Caco-2 (cell line): ENCODE data around the gene C21orf58. TPM values are rescaled to one million over a fixed set of nuclear protein-coding genes. Genes with fewer than 3 reads are reported as not detected.

ENCODE experiments used
- BruUV-seq: library from RNA; stranded (reverse); fragments of 400-500 nt; replicated peaks from 2 replicates; lab custom pipeline; 2021; lab: Mats Ljungman, UMichigan
- CTCF ChIA-PET: fragments of 300-600 bp; sonication (Branson Sonifier 250); formaldehyde crosslinking; loops from one replicate; lab custom pipeline; 2022; ENCODE audit warnings: antibody characterized with exemption; lab: Charles Lee
- POLR2A ChIA-PET: fragments of 300-600 bp; sonication (Branson Sonifier 250); formaldehyde crosslinking; loops from one replicate; lab custom pipeline; 2022; ENCODE audit warnings: antibody characterized with exemption; lab: Charles Lee
- DNase-seq, 2 experiments: peaks; one replicate each; pipeline versions ENCODE4 v3.0.0 to v3.0.0-alpha.2; 2020 to 2022
- H3K27me3 ChIP-seq: replicated peaks from 2 replicates; pipeline ENCODE4 v1.6.0; 2011; ENCODE audit warnings: low read length; ENCODE audit not compliant: control insufficient read depth, insufficient read depth
- H3K36me3 ChIP-seq: 2 replicates; pipeline ENCODE4 v1.5.1; 2011; ENCODE audit warnings: low read length; ENCODE audit not compliant: control insufficient read depth, insufficient read depth
- H3K4me1 ChIP-seq: fragments of 250-450 bp; sonication (Bioruptor Pico); 2 replicates; pipeline ENCODE4 v1.5.1; 2020; ENCODE audit warnings: mild to moderate bottlenecking
- H3K4me3 ChIP-seq: 2 replicates; pipeline ENCODE4 v1.5.1; 2011; ENCODE audit warnings: low read depth, mild to moderate bottlenecking, control low read depth, low read length
- H3K9me3 ChIP-seq: fragments of 250-450 bp; sonication (Bioruptor Pico); 2 replicates; pipeline ENCODE4 v1.5.1; 2020; ENCODE audit warnings: mild to moderate bottlenecking, moderate library complexity
- H3K27ac Mint-ChIP-seq: one replicate; pipeline ENCODE4 v1.8.0; 2022; ENCODE audit warnings: mixed read lengths; ENCODE audit not compliant: unreplicated experiment
- H3K27me3 Mint-ChIP-seq: one replicate; pipeline ENCODE4 v1.8.0; 2022; ENCODE audit warnings: mixed read lengths; ENCODE audit not compliant: insufficient read depth, unreplicated experiment
- H3K36me3 Mint-ChIP-seq: one replicate; pipeline ENCODE4 v1.8.0; 2022; ENCODE audit warnings: mild to moderate bottlenecking, mixed read lengths; ENCODE audit not compliant: insufficient read depth, unreplicated experiment
- H3K4me1 Mint-ChIP-seq: one replicate; pipeline ENCODE4 v1.8.0; 2022; ENCODE audit warnings: low read depth, mixed read lengths; ENCODE audit not compliant: unreplicated experiment
- H3K4me3 Mint-ChIP-seq: one replicate; pipeline ENCODE4 v1.8.0; 2022; ENCODE audit warnings: mild to moderate bottlenecking, moderate library complexity, mixed read lengths; ENCODE audit not compliant: unreplicated experiment
- H3K9me3 Mint-ChIP-seq: one replicate; pipeline ENCODE4 v1.8.0; 2022; ENCODE audit warnings: mixed read lengths; ENCODE audit not compliant: unreplicated experiment
- intact Hi-C: fragments of 100-400 bp; cut with micrococcal nuclease; formaldehyde crosslinking; loops from one replicate; pipeline ENCODE4 v1.10.0; 2022; ENCODE audit not compliant: unreplicated experiment
- total RNA-seq: library from RNA; stranded (reverse); gene quantifications from 2 replicates; pipeline ENCODE4 v1.2.3, GENCODE V29; 2022
- TF ChIP-seq, protein P1 (sequence below), 2 experiments: fragments of 200-600 bp in 1 of 2; IDR thresholded peaks; 1 replicate in 1 of 2; 2 replicates in 1 of 2; pipeline versions ENCODE4 v1.5.1 to v1.8.0; 2011 to 2022; ENCODE audit warnings: antibody characterized with exemption in 1 of 2, control low read depth in 1 of 2, inconsistent platforms in 1 of 2, low read depth in 1 of 2, low read length in 1 of 2, mild to moderate bottlenecking in 1 of 2, moderate library complexity in 1 of 2; ENCODE audit not compliant: insufficient read depth in 1 of 2, severe bottlenecking in 1 of 2, unreplicated experiment in 1 of 2

C21orf58 gene
- total RNA-seq, 1 experiment from 2014 or later, result 17.7 TPM

DNA sequence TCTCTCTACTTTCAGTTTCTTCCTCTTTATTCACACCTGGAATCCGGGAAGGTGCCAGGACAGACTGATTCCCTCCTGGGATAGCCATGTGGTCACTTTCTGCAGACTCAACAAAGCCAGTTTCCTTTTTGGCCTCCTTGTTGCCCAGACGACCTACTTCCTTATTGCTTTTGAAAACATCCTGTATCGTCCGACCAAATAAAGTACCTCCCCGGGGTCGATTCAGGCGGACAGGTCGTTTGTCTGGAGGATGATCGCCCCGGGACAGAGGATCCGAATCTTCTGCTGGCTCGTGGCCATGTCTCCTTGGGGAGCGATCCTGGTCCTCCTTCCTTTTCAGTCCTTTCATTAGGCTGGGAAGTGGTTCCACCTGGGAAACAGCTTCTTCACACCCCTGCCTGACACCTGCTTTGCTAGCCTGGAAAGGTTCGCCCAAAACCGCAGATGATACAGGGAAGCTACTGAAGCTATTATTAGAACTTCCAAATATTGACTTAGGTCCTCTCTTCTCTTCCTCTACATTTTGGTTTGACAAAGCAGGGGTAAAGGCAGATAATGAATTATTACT, 39.5 kb downstream of the C21orf58 start:
- no peak overlapping the region for H3K27ac Mint-ChIP-seq
- H3K36me3 Mint-ChIP-seq, result peaks cover 46% of the 10 kb centered on the region
- H3K27me3 ChIP-seq, result no peaks in the 10 kb centered on the region
- POLR2A ChIA-PET, result interaction anchor here (0.8 kb wide), 1 partner anchor 35 kb away, joined by 4 read pairs; no protein-coding TSS in a partner anchor
- BruUV-seq, result no TSS peak
- intact Hi-C loops, result no loop called here
- no peak for DNase-seq
- no peak overlapping the region for H3K4me3 ChIP-seq
- H3K4me1 ChIP-seq, result peaks cover 12% of the 10 kb centered on the region
- no peaks in the 10 kb centered on the region for H3K27me3 Mint-ChIP-seq
- no peaks in the 10 kb centered on the region for H3K36me3 ChIP-seq
- H3K9me3 Mint-ChIP-seq, result no peaks in the 10 kb centered on the region
- TF ChIP-seq, protein P1, sequence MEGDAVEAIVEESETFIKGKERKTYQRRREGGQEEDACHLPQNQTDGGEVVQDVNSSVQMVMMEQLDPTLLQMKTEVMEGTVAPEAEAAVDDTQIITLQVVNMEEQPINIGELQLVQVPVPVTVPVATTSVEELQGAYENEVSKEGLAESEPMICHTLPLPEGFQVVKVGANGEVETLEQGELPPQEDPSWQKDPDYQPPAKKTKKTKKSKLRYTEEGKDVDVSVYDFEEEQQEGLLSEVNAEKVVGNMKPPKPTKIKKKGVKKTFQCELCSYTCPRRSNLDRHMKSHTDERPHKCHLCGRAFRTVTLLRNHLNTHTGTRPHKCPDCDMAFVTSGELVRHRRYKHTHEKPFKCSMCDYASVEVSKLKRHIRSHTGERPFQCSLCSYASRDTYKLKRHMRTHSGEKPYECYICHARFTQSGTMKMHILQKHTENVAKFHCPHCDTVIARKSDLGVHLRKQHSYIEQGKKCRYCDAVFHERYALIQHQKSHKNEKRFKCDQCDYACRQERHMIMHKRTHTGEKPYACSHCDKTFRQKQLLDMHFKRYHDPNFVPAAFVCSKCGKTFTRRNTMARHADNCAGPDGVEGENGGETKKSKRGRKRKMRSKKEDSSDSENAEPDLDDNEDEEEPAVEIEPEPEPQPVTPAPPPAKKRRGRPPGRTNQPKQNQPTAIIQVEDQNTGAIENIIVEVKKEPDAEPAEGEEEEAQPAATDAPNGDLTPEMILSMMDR (IDR thresholded peaks at IDR 0.05; ENCODE audit: insufficient read depth in 1 of 2, low read depth in 1 of 2, low read length in 1 of 2, severe bottlenecking in 1 of 2, unreplicated experiment in 1 of 2), result no peak
- peaks cover 7% of the 10 kb centered on the region for H3K4me1 Mint-ChIP-seq
- H3K4me3 Mint-ChIP-seq, result peak overlapping the region; percentile 88
- no peaks in the 10 kb centered on the region for H3K9me3 ChIP-seq
- CTCF ChIA-PET, result interaction anchor here (2.2 kb wide), 1 partner anchor 41 kb away, joined by 8 read pairs; no protein-coding TSS in a partner anchor

DNA sequence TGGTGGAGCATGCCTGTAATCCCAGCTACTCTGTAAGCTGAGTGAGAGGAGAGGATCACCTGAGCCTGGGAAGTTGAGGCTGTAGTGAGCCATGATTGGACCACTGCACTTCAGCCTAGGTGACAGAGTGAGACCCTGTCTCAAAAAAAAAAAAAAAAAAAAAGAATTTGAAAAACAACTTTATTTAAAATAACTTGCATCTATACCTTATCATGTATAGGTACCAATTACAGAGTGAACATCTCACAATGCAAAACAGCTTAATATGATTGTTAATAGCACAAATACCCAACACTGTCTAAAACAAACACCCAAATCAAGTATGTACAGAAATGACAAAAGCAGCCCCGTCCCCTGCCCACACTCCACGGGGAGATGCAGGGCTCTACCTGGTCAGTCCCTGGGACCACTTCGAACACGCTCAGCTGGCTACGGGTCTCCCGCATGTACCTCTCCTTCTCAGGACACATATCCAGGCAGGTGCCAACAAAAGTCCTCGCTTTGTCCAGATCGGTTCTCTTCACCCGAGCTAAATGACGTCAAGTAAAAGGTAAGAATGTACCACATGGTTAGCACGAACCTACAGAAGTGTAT, 48.8 kb downstream of the C21orf58 start:
- TF ChIP-seq, protein P1 (IDR thresholded peaks at IDR 0.05; ENCODE audit: insufficient read depth in 1 of 2, low read depth in 1 of 2, low read length in 1 of 2, severe bottlenecking in 1 of 2, unreplicated experiment in 1 of 2), result no peak
- Mint-ChIP-seq H3K4me3 (no peak overlapping the region), H3K27ac (no peak overlapping the region), H3K4me1 (no peaks in the 10 kb centered on the region), H3K27me3 (no peaks in the 10 kb centered on the region), H3K9me3 (no peaks in the 10 kb centered on the region), H3K36me3 (peaks cover 80% of the 10 kb centered on the region)
- Histone ChIP-seq H3K9me3 (no peaks in the 10 kb centered on the region), H3K4me1 (no peaks in the 10 kb centered on the region), H3K27me3 (no peaks in the 10 kb centered on the region), H3K36me3 (no peaks in the 10 kb centered on the region; the same call in 1 of the 2 replicates), H3K4me3 (no peak overlapping the region)
- no peak for DNase-seq
- CTCF ChIA-PET, result no interaction called here
- POLR2A ChIA-PET, result no interaction called here
- intact Hi-C loops, result no loop called here
- BruUV-seq, result no TSS peak

DNA sequence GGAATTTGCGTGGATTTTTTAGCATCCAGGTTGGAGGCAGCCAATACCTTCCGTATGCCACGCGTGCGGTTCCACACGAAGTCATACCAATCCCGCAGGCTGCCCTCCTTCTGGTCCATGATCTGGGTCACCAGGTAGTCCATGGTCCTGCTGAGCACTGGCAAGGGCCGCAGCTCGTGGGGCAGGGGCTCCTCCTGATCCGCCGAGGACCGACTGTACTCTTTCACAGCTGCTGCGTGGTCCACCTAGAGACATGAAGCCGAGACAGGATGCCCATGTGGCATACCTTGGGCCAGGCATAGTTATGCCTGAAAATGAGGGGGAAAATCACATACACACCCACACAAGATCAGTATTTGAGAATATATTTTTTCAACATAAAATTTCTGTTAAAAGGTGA, 50.3 kb downstream of the C21orf58 start:
- no peak overlapping the region for H3K4me3 Mint-ChIP-seq
- Histone ChIP-seq H3K4me3 (no peak overlapping the region), H3K36me3 (no peaks in the 10 kb centered on the region; the same call in none of the 2 replicates), H3K4me1 (no peaks in the 10 kb centered on the region), H3K9me3 (no peaks in the 10 kb centered on the region), H3K27me3 (no peaks in the 10 kb centered on the region)
- TF ChIP-seq, protein P1 (IDR thresholded peaks at IDR 0.05; ENCODE audit: insufficient read depth in 1 of 2, low read depth in 1 of 2, low read length in 1 of 2, severe bottlenecking in 1 of 2, unreplicated experiment in 1 of 2), result no peak
- no peak for DNase-seq
- H3K36me3 Mint-ChIP-seq, result peaks cover 79% of the 10 kb centered on the region
- no peaks in the 10 kb centered on the region for H3K27me3 Mint-ChIP-seq
- ChIA-PET POLR2A (no interaction called here), CTCF (no interaction called here)
- no peaks in the 10 kb centered on the region for H3K4me1 Mint-ChIP-seq
- intact Hi-C loops, result no loop called here
- no TSS peak for BruUV-seq
- no peaks in the 10 kb centered on the region for H3K9me3 Mint-ChIP-seq
- no peak overlapping the region for H3K27ac Mint-ChIP-seq
